ENCODE data around the gene SCP2.
"Not testable (repeated sequence)": the region's sequence is repeated elsewhere in the genome, so short reads cannot be mapped to it uniquely, and the experiment has no call there.

The SCP2 gene

DNA sequence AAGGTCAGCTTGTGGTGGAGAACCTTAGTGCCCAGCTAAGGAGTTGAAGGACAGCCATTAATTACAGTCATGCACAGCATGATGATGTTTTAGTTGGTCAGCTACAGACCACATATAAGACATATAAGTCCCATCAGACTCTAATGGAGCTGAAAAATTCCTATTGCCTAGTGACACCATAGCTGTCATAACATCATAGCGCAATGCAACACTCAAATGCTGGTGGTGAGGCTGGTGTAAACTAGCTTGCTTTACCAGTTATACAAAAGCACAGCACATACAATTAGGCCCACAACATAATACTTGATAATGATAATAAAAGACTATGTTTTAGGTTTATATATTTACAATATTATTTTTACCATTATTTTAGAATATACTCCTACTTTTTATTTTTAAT is 9.5 kb upstream of the SCP2 start:
- DNase-seq: no peak

GRCh38 chr1:52918201-52918600 is 8.9 kb upstream of the SCP2 start:
- DNase-seq: no peak

DNA sequence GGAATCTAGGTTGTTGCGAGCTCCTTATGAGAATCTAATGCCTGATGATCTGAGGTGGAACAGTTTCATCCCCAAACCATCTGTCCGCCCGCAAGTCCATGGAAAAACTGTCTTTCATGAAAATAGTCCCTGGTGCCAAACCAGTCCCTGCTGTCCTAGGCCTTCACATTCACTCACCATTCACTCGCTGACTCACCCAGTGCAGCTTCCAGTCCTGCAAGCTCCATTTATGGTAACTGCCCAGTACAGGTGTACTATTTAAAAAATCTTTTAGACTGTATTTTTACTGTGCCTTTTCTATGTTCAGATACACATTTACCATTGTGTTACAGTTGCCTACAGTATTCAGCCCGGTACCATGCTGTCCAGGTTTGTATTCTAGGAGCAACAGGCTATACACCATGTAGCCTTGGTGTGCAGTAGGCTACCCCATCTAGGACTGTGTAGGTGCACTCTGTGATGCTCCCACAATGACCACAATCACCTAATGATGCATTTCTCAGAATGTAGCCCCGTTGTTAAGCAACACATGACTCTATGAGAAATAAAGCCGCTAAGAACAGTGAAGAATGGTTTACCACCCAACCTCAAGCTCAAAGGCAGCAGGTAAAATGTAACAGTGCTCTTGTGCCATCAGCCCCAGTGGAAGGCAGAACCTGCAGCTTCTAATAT is 7.9 kb upstream of the SCP2 start:
- no peak for DNase-seq

DNA sequence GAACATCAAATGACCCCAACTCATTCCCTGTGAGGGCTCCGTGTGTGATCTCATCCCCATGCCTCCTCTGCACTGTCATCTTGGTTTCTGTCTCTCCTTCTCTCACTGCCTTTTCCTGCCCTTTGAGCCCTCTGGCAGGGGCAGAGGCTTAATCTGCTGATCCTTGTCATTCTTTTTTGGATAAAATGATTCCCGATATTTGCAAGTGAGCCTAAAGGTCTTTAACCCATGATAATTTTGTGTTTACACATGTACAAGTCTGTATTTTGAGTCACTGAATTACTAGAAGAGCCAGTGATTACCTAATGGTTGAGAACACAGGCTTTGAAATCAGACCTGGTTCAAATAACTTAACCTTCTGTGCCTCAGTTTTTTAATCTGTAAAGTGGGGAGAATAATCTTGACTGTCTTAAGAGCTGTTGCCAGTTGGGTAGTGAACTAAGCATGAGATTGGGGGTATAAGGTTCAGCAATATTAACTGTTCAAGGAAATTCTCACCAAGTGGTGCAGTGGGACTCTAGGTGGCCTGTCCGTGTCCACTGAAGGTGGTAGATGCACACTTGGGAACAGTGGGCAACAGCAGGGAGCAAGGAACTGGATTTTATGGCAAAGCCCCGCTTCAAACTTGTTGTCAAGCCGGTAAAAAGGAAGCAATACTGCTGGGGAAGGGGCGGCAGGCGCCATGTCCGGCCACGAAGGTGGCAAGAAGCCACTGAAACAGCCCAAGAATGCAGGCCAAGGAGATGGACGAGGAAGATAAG is 7.2 kb upstream of the SCP2 start:
- no peak for DNase-seq

- no peak for DNase-seq
Measured at GRCh38 chr1:52920791-52921291, 6.2 kb upstream of the SCP2 start.

DNA sequence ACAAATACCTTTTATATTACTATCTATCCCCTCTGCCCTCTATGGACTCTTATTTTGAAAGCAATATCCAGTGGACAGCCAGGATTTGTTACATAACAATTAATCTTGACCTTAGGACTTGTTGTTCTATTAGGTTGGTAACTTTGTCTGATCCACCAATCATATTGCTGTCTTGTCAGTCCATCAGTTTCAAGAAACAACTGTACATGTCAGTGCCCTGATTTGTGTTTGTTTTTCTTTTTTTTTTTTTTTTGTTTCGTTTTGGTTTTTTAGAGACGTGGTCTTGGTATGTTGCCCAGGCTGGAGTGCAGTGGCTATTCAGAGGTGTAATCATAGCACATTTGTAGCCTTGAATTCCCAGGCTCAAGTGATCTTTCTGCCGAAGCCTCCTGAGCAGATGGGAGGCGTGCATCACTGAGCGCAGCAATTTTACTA is 1.5 kb upstream of the SCP2 start:
- no peak for DNase-seq

DNA sequence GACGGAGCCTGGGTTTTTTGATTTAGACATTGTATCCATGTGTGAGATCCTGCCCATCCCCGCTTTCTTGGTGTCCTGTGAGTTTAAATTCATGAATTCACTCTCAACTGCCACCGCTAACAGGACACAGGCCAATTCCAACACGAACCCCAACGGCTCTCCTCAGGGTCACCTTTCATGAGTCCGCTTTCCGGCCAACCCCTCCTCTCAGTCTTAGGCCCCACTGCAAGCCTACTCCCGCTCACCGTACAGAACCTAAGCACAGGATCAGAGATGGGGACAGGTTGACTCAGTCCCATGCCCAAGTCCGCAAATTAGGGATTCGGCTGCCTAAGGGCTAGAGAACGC is 238 bp upstream of the SCP2 start:
- no peak for DNase-seq

DNA sequence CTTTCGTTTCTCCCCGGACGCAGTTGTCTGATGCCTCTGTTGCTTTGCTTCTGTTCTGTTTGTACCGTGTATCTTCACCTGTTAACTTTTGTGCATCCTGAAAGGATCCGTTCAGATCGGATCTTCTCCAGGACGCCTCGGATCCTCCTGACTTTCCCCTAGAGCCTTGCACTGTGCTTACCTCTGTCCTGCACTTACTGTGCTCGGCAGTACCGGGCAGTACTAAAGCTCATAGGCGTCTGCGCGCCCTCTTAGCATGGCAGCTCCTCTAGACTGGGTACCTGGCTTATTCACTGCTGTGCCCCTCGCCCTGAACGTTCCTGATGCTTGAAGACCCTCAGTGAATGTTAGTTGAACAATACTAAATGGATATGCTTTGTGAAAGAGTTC is 934 bp downstream of the SCP2 start:
- DNase-seq: no peak

DNA sequence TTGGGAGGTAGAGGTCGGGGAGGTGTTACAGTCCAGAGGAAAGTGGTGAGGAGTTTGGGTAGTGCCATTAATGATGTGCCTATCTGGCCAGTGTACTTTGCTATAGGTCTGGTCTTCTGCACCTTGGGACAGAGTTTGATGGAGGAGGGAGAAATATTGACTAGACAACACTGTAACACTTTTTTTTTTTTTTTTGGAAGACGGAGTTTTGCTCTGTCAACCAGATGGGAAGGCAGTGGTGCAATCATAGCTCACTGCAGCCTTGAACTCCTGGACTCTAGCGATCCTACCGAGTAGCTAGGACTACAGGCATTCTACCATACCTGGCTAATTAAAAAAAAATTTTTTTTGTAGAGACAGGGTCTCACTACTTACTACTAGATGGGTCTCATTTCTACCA is 1.9 kb downstream of the SCP2 start:
- DNase-seq: no peak

- no peak for DNase-seq
Measured at GRCh38 chr1:52937433-52938182, 10.5 kb downstream of the SCP2 start.

- DNase-seq: no peak
Measured at GRCh38 chr1:52938183-52938451, 11.0 kb downstream of the SCP2 start.

GRCh38 chr1:52943876-52944416 is 16.9 kb downstream of the SCP2 start:
- no peak for DNase-seq

- DNase-seq: no peak
Measured at GRCh38 chr1:52944566-52944965, 17.5 kb downstream of the SCP2 start.

- no peak for DNase-seq
Measured at GRCh38 chr1:52947490-52947889, 20.4 kb downstream of the SCP2 start.

GRCh38 chr1:52949602-52950001 is 22.5 kb downstream of the SCP2 start:
- DNase-seq: not testable (repeated sequence)

GRCh38 chr1:52952112-52952511 is 25.0 kb downstream of the SCP2 start:
- DNase-seq: no peak

GRCh38 chr1:52955129-52955970 is 28.3 kb downstream of the SCP2 start:
- DNase-seq: no peak

GRCh38 chr1:52963101-52963500 is 36.0 kb downstream of the SCP2 start:
- no peak for DNase-seq

GRCh38 chr1:52967666-52968065 is 40.6 kb downstream of the SCP2 start:
- DNase-seq: no peak

DNA sequence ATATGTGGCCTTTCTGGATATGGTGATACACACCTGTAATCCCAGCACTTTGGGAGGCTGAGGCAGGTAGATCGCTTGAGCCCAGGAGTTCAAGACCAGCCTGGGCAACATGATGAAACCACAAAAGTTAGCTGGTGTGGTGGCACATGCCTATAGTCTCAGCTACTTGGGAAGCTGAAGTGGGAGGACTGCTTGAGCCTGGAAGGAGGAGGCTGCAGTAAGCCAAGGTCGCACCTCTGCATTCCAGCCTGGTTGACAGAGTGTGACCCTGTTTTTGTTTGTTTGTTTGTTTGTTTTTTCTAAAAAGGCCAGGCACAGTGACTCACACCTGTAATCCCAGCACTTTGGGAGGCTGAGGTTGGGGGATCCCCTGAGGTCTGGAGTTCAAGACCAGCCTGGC is 42.2 kb downstream of the SCP2 start:
- DNase-seq: not testable (repeated sequence)

- no peak for DNase-seq
Measured at GRCh38 chr1:52970149-52970548, 43.1 kb downstream of the SCP2 start.

GRCh38 chr1:52973841-52974240 is 46.8 kb downstream of the SCP2 start:
- DNase-seq: no peak
